ENCODE measurements around the gene KCTD17.

Gene KCTD17

DNA sequence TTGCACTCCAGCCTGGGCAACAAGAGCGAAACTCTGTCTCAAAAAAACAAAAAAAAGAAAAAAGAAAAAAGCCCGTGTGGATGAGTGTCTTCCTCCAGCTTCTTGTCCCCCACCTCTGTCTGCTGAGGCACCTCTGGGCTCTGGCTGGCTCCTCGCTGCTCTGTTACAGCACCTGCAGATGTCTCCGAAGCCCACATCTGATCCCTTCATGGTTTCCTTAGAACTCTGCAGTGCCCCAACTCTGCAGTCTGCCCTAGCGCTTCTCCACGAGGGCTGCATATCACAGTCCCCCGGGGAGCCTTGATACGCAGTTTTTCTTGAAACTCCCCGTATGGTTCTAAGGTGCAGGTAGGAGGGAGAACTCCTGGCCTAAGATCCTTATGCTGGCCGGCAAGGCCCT is 15.9 kb downstream of the KCTD17 start:
- Histone ChIP-seq H3K4me2 (ENCODE audit: insufficient read depth, low read length, poor library complexity, severe bottlenecking) (no peak overlapping the region), H3K27ac (replicated peaks; ENCODE audit: low read length) (no peak overlapping the region), H2BK120ac (ENCODE audit: low read depth, low read length) (no peak overlapping the region), H4K91ac (ENCODE audit: low read depth, low read length, poor library complexity) (no peak overlapping the region), H3K9me3 (replicated peaks in 1 of 2; ENCODE audit: control insufficient read depth in 2 of 2, insufficient read depth in 1 of 2, low read depth in 1 of 2, low read length in 2 of 2) (no peaks in the 10 kb centered on the region), H3K23ac (ENCODE audit: low read depth, low read length, poor library complexity) (no peak overlapping the region), H3K9ac (ENCODE audit: low read depth, low read length, poor library complexity) (peak overlapping the region; percentile 25), H4K8ac (ENCODE audit: low read depth, low read length) (no peak overlapping the region), H3K27me3 (ENCODE audit: control insufficient read depth in 3 of 3, insufficient read depth in 3 of 3, low read depth in 1 of 3, low read length in 3 of 3) (peaks cover 4 to 44% (median 31%) of the 10 kb centered on the region in 3 experiments), H2BK15ac (ENCODE audit: low read length) (no peak overlapping the region), H2BK12ac (ENCODE audit: low read length) (no peak overlapping the region), H2BK5ac (ENCODE audit: low read length) (no peak overlapping the region), H3K4me3 (ENCODE audit: low read length in 2 of 2) (no peak overlapping the region), H3K4ac (ENCODE audit: low read length) (no peak overlapping the region), H2AK5ac (ENCODE audit: low read depth, low read length) (no peak overlapping the region), H3K36me3 (replicated peaks in 1 of 2; ENCODE audit: control insufficient read depth in 2 of 2, insufficient read depth in 2 of 2, low read length in 2 of 2) (no peaks in the 10 kb centered on the region), H3K79me1 (ENCODE audit: low read depth, low read length) (no peaks in the 10 kb centered on the region), H2AFZ (ENCODE audit: low read length) (no peak overlapping the region), H3K18ac (ENCODE audit: low read length) (peak overlapping the region; percentile 62), H3K4me1 (ENCODE audit: control insufficient read depth in 2 of 2, insufficient read depth in 1 of 2, low read depth in 1 of 2, low read length in 2 of 2) (peaks cover 0 to 4% of the 10 kb centered on the region in 2 donors), H3K14ac (ENCODE audit: low read length) (no peak overlapping the region)
- DNase-seq (ENCODE audit: low spot score), result no peak
- WGBS, 2 donors (ENCODE audit: extremely low coverage in 2 of 2, insufficient read length in 2 of 2, insufficient replicate concordance in 1 of 2), result no CpG with 5 or more reads among the region's 10 CpGs

GRCh38 chr22:37068859-37069258 is 17.3 kb downstream of the KCTD17 start:
- no peak overlapping the region for H3K27ac ChIP-seq (replicated peaks; ENCODE audit: low read length)
- no peak overlapping the region for H4K8ac ChIP-seq (ENCODE audit: low read depth, low read length)
- peak overlapping the region; percentile 51 for H2AK5ac ChIP-seq (ENCODE audit: low read depth, low read length)
- H3K4me1 ChIP-seq (ENCODE audit: control insufficient read depth in 2 of 2, insufficient read depth in 1 of 2, low read depth in 1 of 2, low read length in 2 of 2), result peaks cover 0 to 4% of the 10 kb centered on the region in 2 donors
- no peak overlapping the region for H2BK12ac ChIP-seq (ENCODE audit: low read length)
- H3K18ac ChIP-seq (ENCODE audit: low read length), result peak overlapping the region; percentile 92
- H3K4me2 ChIP-seq (ENCODE audit: insufficient read depth, low read length, poor library complexity, severe bottlenecking), result peak overlapping the region; percentile 48
- H2BK15ac ChIP-seq (ENCODE audit: low read length), result no peak overlapping the region
- H3K36me3 ChIP-seq (replicated peaks in 1 of 2; ENCODE audit: control insufficient read depth in 2 of 2, insufficient read depth in 2 of 2, low read length in 2 of 2), result no peaks in the 10 kb centered on the region
- H3K23ac ChIP-seq (ENCODE audit: low read depth, low read length, poor library complexity), result peak overlapping the region; percentile 86
- H3K79me1 ChIP-seq (ENCODE audit: low read depth, low read length), result no peaks in the 10 kb centered on the region
- no peaks in the 10 kb centered on the region for H3K9me3 ChIP-seq (replicated peaks in 1 of 2; ENCODE audit: control insufficient read depth in 2 of 2, insufficient read depth in 1 of 2, low read depth in 1 of 2, low read length in 2 of 2)
- no peak overlapping the region for H2AFZ ChIP-seq (ENCODE audit: low read length)
- no peak overlapping the region for H2BK5ac ChIP-seq (ENCODE audit: low read length)
- peak overlapping the region; percentile 42 for H3K14ac ChIP-seq (ENCODE audit: low read length)
- WGBS, 2 donors (ENCODE audit: extremely low coverage in 2 of 2, insufficient read length in 2 of 2, insufficient replicate concordance in 1 of 2), result no CpG with 5 or more reads among the region's 36 CpGs
- H2BK120ac ChIP-seq (ENCODE audit: low read depth, low read length), result no peak overlapping the region
- peaks cover 4 to 44% (median 31%) of the 10 kb centered on the region in 3 experiments for H3K27me3 ChIP-seq (ENCODE audit: control insufficient read depth in 3 of 3, insufficient read depth in 3 of 3, low read depth in 1 of 3, low read length in 3 of 3)
- H3K4me3 ChIP-seq (ENCODE audit: low read length in 2 of 2), result peak overlapping the region in 1 of 2 donors; percentile 23
- peak overlapping the region; percentile 37 for H3K4ac ChIP-seq (ENCODE audit: low read length)
- H4K91ac ChIP-seq (ENCODE audit: low read depth, low read length, poor library complexity), result no peak overlapping the region
- DNase-seq (ENCODE audit: low spot score), result no peak
- peak overlapping the region; percentile 89 for H3K9ac ChIP-seq (ENCODE audit: low read depth, low read length, poor library complexity)

DNA sequence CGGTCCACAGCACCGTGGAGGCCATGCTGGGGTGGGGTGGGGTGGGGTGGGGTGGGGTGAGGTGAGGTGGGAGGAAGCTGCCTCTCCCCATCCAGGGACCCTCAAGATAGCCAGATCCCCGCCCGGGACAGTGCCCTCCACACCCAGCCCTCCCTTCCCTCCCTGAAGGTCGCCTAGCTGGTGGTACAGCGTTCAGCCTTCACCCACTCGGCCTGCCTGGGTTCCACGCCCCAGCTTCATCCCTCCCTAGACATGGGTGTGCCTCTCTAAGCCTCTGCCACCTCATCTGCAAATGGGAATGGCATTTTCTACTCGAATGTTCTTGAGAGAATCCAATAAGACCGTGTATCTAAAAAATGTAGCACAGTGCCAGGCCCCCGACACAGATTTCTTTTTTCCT is 17.8 kb downstream of the KCTD17 start:
- Histone ChIP-seq H2BK12ac (ENCODE audit: low read length) (no peak overlapping the region), H4K91ac (ENCODE audit: low read depth, low read length, poor library complexity) (no peak overlapping the region), H2BK15ac (ENCODE audit: low read length) (no peak overlapping the region), H3K9me3 (replicated peaks in 1 of 2; ENCODE audit: control insufficient read depth in 2 of 2, insufficient read depth in 1 of 2, low read depth in 1 of 2, low read length in 2 of 2) (no peaks in the 10 kb centered on the region), H3K79me1 (ENCODE audit: low read depth, low read length) (no peaks in the 10 kb centered on the region), H3K27me3 (ENCODE audit: control insufficient read depth in 3 of 3, insufficient read depth in 3 of 3, low read depth in 1 of 3, low read length in 3 of 3) (peaks cover 4 to 44% (median 34%) of the 10 kb centered on the region in 3 experiments), H3K4me1 (ENCODE audit: control insufficient read depth in 2 of 2, insufficient read depth in 1 of 2, low read depth in 1 of 2, low read length in 2 of 2) (peaks cover 0 to 4% of the 10 kb centered on the region in 2 donors), H2AK5ac (ENCODE audit: low read depth, low read length) (peak overlapping the region; percentile 51), H3K14ac (ENCODE audit: low read length) (no peak overlapping the region), H2BK120ac (ENCODE audit: low read depth, low read length) (peak overlapping the region; percentile 16), H2AFZ (ENCODE audit: low read length) (no peak overlapping the region), H3K4me3 (ENCODE audit: low read length in 2 of 2) (peak overlapping the region in 1 of 2 donors; percentile 48), H3K27ac (replicated peaks; ENCODE audit: low read length) (no peak overlapping the region), H4K8ac (ENCODE audit: low read depth, low read length) (no peak overlapping the region), H3K23ac (ENCODE audit: low read depth, low read length, poor library complexity) (peak overlapping the region; percentile 86), H3K4ac (ENCODE audit: low read length) (no peak overlapping the region), H3K18ac (ENCODE audit: low read length) (peak overlapping the region; percentile 42), H3K9ac (ENCODE audit: low read depth, low read length, poor library complexity) (peak overlapping the region; percentile 89), H2BK5ac (ENCODE audit: low read length) (no peak overlapping the region), H3K4me2 (ENCODE audit: insufficient read depth, low read length, poor library complexity, severe bottlenecking) (no peak overlapping the region), H3K36me3 (replicated peaks in 1 of 2; ENCODE audit: control insufficient read depth in 2 of 2, insufficient read depth in 2 of 2, low read length in 2 of 2) (no peaks in the 10 kb centered on the region)
- no peak for DNase-seq (ENCODE audit: low spot score)
- no CpG with 5 or more reads among the region's 11 CpGs for WGBS, 2 donors (ENCODE audit: extremely low coverage in 2 of 2, insufficient read length in 2 of 2, insufficient replicate concordance in 1 of 2)

GRCh38 chr22:37069719-37070118 is 18.2 kb downstream of the KCTD17 start:
- Histone ChIP-seq H3K9ac (ENCODE audit: low read depth, low read length, poor library complexity) (no peak overlapping the region), H3K18ac (ENCODE audit: low read length) (no peak overlapping the region), H2AFZ (ENCODE audit: low read length) (no peak overlapping the region), H3K36me3 (replicated peaks in 1 of 2; ENCODE audit: control insufficient read depth in 2 of 2, insufficient read depth in 2 of 2, low read length in 2 of 2) (no peaks in the 10 kb centered on the region), H2AK5ac (ENCODE audit: low read depth, low read length) (no peak overlapping the region), H3K79me1 (ENCODE audit: low read depth, low read length) (no peaks in the 10 kb centered on the region), H3K14ac (ENCODE audit: low read length) (no peak overlapping the region), H3K23ac (ENCODE audit: low read depth, low read length, poor library complexity) (no peak overlapping the region), H3K27ac (replicated peaks; ENCODE audit: low read length) (no peak overlapping the region), H3K27me3 (ENCODE audit: control insufficient read depth in 3 of 3, insufficient read depth in 3 of 3, low read depth in 1 of 3, low read length in 3 of 3) (peaks cover 4 to 44% (median 35%) of the 10 kb centered on the region in 3 experiments), H3K4me2 (ENCODE audit: insufficient read depth, low read length, poor library complexity, severe bottlenecking) (no peak overlapping the region), H4K8ac (ENCODE audit: low read depth, low read length) (no peak overlapping the region), H3K4ac (ENCODE audit: low read length) (no peak overlapping the region), H4K91ac (ENCODE audit: low read depth, low read length, poor library complexity) (no peak overlapping the region), H2BK15ac (ENCODE audit: low read length) (no peak overlapping the region), H2BK5ac (ENCODE audit: low read length) (no peak overlapping the region), H3K4me3 (ENCODE audit: low read length in 2 of 2) (no peak overlapping the region), H2BK12ac (ENCODE audit: low read length) (no peak overlapping the region), H3K9me3 (replicated peaks in 1 of 2; ENCODE audit: control insufficient read depth in 2 of 2, insufficient read depth in 1 of 2, low read depth in 1 of 2, low read length in 2 of 2) (peaks cover 0 to 2% of the 10 kb centered on the region in 2 donors), H3K4me1 (ENCODE audit: control insufficient read depth in 2 of 2, insufficient read depth in 1 of 2, low read depth in 1 of 2, low read length in 2 of 2) (peaks cover 0 to 4% of the 10 kb centered on the region in 2 donors), H2BK120ac (ENCODE audit: low read depth, low read length) (peak overlapping the region; percentile 16)
- WGBS, 2 donors (ENCODE audit: extremely low coverage in 2 of 2, insufficient read length in 2 of 2, insufficient replicate concordance in 1 of 2), result no CpG with 5 or more reads among the region's 9 CpGs
- DNase-seq (ENCODE audit: low spot score), result no peak
